Activated CD4-positive, alpha-beta T cell treated with anti-CD3 and anti-CD28 coated beads, Interleukin-2, amount 10 ng/mL, durations not matched to agents 7 days and 5 days (primary cell): ENCODE measurements around the gene CPHXL. TPM values are rescaled to one million over a fixed set of nuclear protein-coding genes. Genes with fewer than 3 reads are reported as not detected.

ENCODE experiments used
- CTCF ChIA-PET: fragments of 350-600 bp; sonication (Branson Sonifier 250); formaldehyde crosslinking; loops from one replicate; lab custom pipeline; 2021; ENCODE audit warnings: antibody characterized with exemption; lab: Charles Lee
- POLR2A ChIA-PET: fragments of 350-600 bp; sonication (Branson Sonifier 250); formaldehyde crosslinking; loops from one replicate; lab custom pipeline; 2021; ENCODE audit warnings: antibody characterized with exemption; lab: Charles Lee
- DNase-seq: peaks from one replicate; pipeline ENCODE4 v3.0.0-alpha.2; 2020
- H3K27ac Mint-ChIP-seq: one replicate; pipeline ENCODE4 v1.8.0; 2021; ENCODE audit warnings: mild to moderate bottlenecking, moderate library complexity, mixed read lengths
- H3K27me3 Mint-ChIP-seq: one replicate; pipeline ENCODE4 v1.8.0; 2021; ENCODE audit warnings: mixed read lengths
- H3K36me3 Mint-ChIP-seq: one replicate; pipeline ENCODE4 v1.8.0; 2021; ENCODE audit warnings: low read depth, mixed read lengths
- H3K4me1 Mint-ChIP-seq: one replicate; pipeline ENCODE4 v1.8.0; 2021; ENCODE audit warnings: mixed read lengths
- H3K4me3 Mint-ChIP-seq: one replicate; pipeline ENCODE4 v1.8.0; 2021; ENCODE audit warnings: mild to moderate bottlenecking, moderate library complexity, mixed read lengths
- H3K9me3 Mint-ChIP-seq: one replicate; pipeline ENCODE4 v1.8.0; 2021; ENCODE audit warnings: mixed read lengths
- total RNA-seq, 2 experiments: library from RNA; stranded (reverse); gene quantifications; one replicate each; pipeline ENCODE4 v1.2.3, GENCODE V29; 2021

Gene CPHXL
- total RNA-seq, 2 experiments from 2014 or later: not detected

GRCh38 chr16:75745242-75745641, 19.0 kb upstream of the CPHXL start:
- Mint-ChIP-seq H3K36me3 (no peaks in the 10 kb centered on the region), H3K4me3 (no peak overlapping the region), H3K4me1 (no peaks in the 10 kb centered on the region), H3K9me3 (peaks cover 13% of the 10 kb centered on the region), H3K27me3 (peaks cover 20% of the 10 kb centered on the region), H3K27ac (no peak overlapping the region)
- ChIA-PET POLR2A (no interaction called here), CTCF (no interaction called here)
- DNase-seq: no peak

GRCh38 chr16:75742424-75743047, 16.2 kb upstream of the CPHXL start:
- H3K36me3 Mint-ChIP-seq: no peaks in the 10 kb centered on the region
- no peak for DNase-seq
- ChIA-PET POLR2A (no interaction called here), CTCF (no interaction called here)
- H3K4me3 Mint-ChIP-seq: no peak overlapping the region
- peaks cover 13% of the 10 kb centered on the region for H3K9me3 Mint-ChIP-seq
- no peak overlapping the region for H3K27ac Mint-ChIP-seq
- peaks cover 8% of the 10 kb centered on the region for H3K27me3 Mint-ChIP-seq
- no peaks in the 10 kb centered on the region for H3K4me1 Mint-ChIP-seq

GRCh38 chr16:75733305-75734211, 7.3 kb upstream of the CPHXL start:
- no peaks in the 10 kb centered on the region for H3K36me3 Mint-ChIP-seq
- no peaks in the 10 kb centered on the region for H3K4me1 Mint-ChIP-seq
- no peak overlapping the region for H3K27ac Mint-ChIP-seq
- no peaks in the 10 kb centered on the region for H3K27me3 Mint-ChIP-seq
- no peaks in the 10 kb centered on the region for H3K9me3 Mint-ChIP-seq
- ChIA-PET POLR2A (no interaction called here), CTCF (interaction anchor here (1.1 kb wide), 1 partner anchor 14 kb away, joined by 3 read pairs; no protein-coding TSS in a partner anchor)
- no peak overlapping the region for H3K4me3 Mint-ChIP-seq
- DNase-seq: no peak

- no peak overlapping the region for H3K27ac Mint-ChIP-seq
- no peaks in the 10 kb centered on the region for H3K27me3 Mint-ChIP-seq
- H3K36me3 Mint-ChIP-seq: no peaks in the 10 kb centered on the region
- POLR2A ChIA-PET: no interaction called here
- CTCF ChIA-PET: interaction anchor here (1.1 kb wide), 1 partner anchor 15 kb away, joined by 3 read pairs; no protein-coding TSS in a partner anchor
- no peaks in the 10 kb centered on the region for H3K4me1 Mint-ChIP-seq
- no peak for DNase-seq
- no peaks in the 10 kb centered on the region for H3K9me3 Mint-ChIP-seq
- no peak overlapping the region for H3K4me3 Mint-ChIP-seq
Observed at GRCh38 chr16:75732871-75733270, 6.6 kb upstream of the CPHXL start.

GRCh38 chr16:75727221-75727620, 931 bp upstream of the CPHXL start:
- ChIA-PET POLR2A (no interaction called here), CTCF (no interaction called here)
- Mint-ChIP-seq H3K4me3 (no peak overlapping the region), H3K27ac (no peak overlapping the region), H3K9me3 (no peaks in the 10 kb centered on the region), H3K36me3 (no peaks in the 10 kb centered on the region), H3K4me1 (no peaks in the 10 kb centered on the region), H3K27me3 (no peaks in the 10 kb centered on the region)
- no peak for DNase-seq

GRCh38 chr16:75718452-75718851, 7.8 kb downstream of the CPHXL start:
- ChIA-PET POLR2A (no interaction called here), CTCF (interaction anchor here (0.6 kb wide), 1 partner anchor 505 kb away, joined by 5 read pairs; no protein-coding TSS in a partner anchor)
- Mint-ChIP-seq H3K27ac (no peak overlapping the region), H3K27me3 (peaks cover 6% of the 10 kb centered on the region), H3K4me3 (no peak overlapping the region), H3K9me3 (no peaks in the 10 kb centered on the region), H3K4me1 (no peaks in the 10 kb centered on the region), H3K36me3 (no peaks in the 10 kb centered on the region)
- no peak for DNase-seq

- DNase-seq: no peak
- H3K27ac Mint-ChIP-seq: no peak overlapping the region
- H3K27me3 Mint-ChIP-seq: peaks cover 7% of the 10 kb centered on the region
- H3K4me1 Mint-ChIP-seq: no peaks in the 10 kb centered on the region
- ChIA-PET POLR2A (no interaction called here), CTCF (no interaction called here)
- H3K36me3 Mint-ChIP-seq: no peaks in the 10 kb centered on the region
- H3K9me3 Mint-ChIP-seq: peaks cover 14% of the 10 kb centered on the region
- H3K4me3 Mint-ChIP-seq: no peak overlapping the region
Observed at GRCh38 chr16:75714661-75715060, 11.6 kb downstream of the CPHXL start.

- ChIA-PET POLR2A (no interaction called here), CTCF (interaction anchor here (1.0 kb wide), 1 partner anchor 193 kb away, joined by 3 read pairs; no protein-coding TSS in a partner anchor)
- peaks cover 16% of the 10 kb centered on the region for H3K9me3 Mint-ChIP-seq
- no peak for DNase-seq
- no peak overlapping the region for H3K27ac Mint-ChIP-seq
- H3K36me3 Mint-ChIP-seq: no peaks in the 10 kb centered on the region
- H3K4me1 Mint-ChIP-seq: no peaks in the 10 kb centered on the region
- H3K4me3 Mint-ChIP-seq: no peak overlapping the region
- H3K27me3 Mint-ChIP-seq: peaks cover 2% of the 10 kb centered on the region
Observed at GRCh38 chr16:75710344-75710743, 15.9 kb downstream of the CPHXL start.

- peaks cover 2% of the 10 kb centered on the region for H3K9me3 Mint-ChIP-seq
- no peaks in the 10 kb centered on the region for H3K36me3 Mint-ChIP-seq
- no peak overlapping the region for H3K27ac Mint-ChIP-seq
- H3K4me1 Mint-ChIP-seq: no peaks in the 10 kb centered on the region
- H3K27me3 Mint-ChIP-seq: no peaks in the 10 kb centered on the region
- no peak overlapping the region for H3K4me3 Mint-ChIP-seq
- POLR2A ChIA-PET: no interaction called here
- DNase-seq: no peak
- CTCF ChIA-PET: no interaction called here
Observed at GRCh38 chr16:75703306-75703705, 23.0 kb downstream of the CPHXL start.

- Mint-ChIP-seq H3K27ac (no peak overlapping the region), H3K27me3 (no peaks in the 10 kb centered on the region), H3K4me1 (no peaks in the 10 kb centered on the region), H3K36me3 (no peaks in the 10 kb centered on the region), H3K4me3 (no peak overlapping the region), H3K9me3 (peaks cover 2% of the 10 kb centered on the region)
- CTCF ChIA-PET: no interaction called here
- POLR2A ChIA-PET: no interaction called here
- DNase-seq: no peak
Observed at GRCh38 chr16:75702242-75702641, 24.0 kb downstream of the CPHXL start.

- Mint-ChIP-seq H3K9me3 (no peaks in the 10 kb centered on the region), H3K27ac (no peak within 1 kb of the TSS), H3K36me3 (no peaks in the 10 kb centered on the region), H3K4me1 (no peaks in the 10 kb centered on the region), H3K27me3 (no peaks in the 10 kb centered on the region), H3K4me3 (no peak within 1 kb of the TSS)
- CTCF ChIA-PET: no interaction called here
- no peak for DNase-seq
- POLR2A ChIA-PET: no interaction called here
Observed at GRCh38 chr16:75701361-75701760, 24.9 kb downstream of the CPHXL start, which contains the start of gene DUXB. Gene DUXB, minus strand, starts transcription at chr16:75701461. Its CDS starts 43 bp downstream, at chr16:75701418.

- H3K27me3 Mint-ChIP-seq: no peaks in the 10 kb centered on the region
- H3K4me1 Mint-ChIP-seq: no peaks in the 10 kb centered on the region
- H3K36me3 Mint-ChIP-seq: no peaks in the 10 kb centered on the region
- no peaks in the 10 kb centered on the region for H3K9me3 Mint-ChIP-seq
- no peak overlapping the region for H3K4me3 Mint-ChIP-seq
- ChIA-PET CTCF (interaction anchor here (1.5 kb wide), 1 partner anchor 10 kb away, joined by 3 read pairs; no protein-coding TSS in a partner anchor), POLR2A (no interaction called here)
- no peak overlapping the region for H3K27ac Mint-ChIP-seq
- no peak for DNase-seq
Observed at GRCh38 chr16:75697571-75697970, 28.7 kb downstream of the CPHXL start.

GRCh38 chr16:75695708-75696107, 30.6 kb downstream of the CPHXL start:
- H3K9me3 Mint-ChIP-seq: no peaks in the 10 kb centered on the region
- CTCF ChIA-PET: no interaction called here
- H3K4me1 Mint-ChIP-seq: no peaks in the 10 kb centered on the region
- H3K4me3 Mint-ChIP-seq: no peak overlapping the region
- POLR2A ChIA-PET: no interaction called here
- no peak overlapping the region for H3K27ac Mint-ChIP-seq
- no peaks in the 10 kb centered on the region for H3K36me3 Mint-ChIP-seq
- H3K27me3 Mint-ChIP-seq: no peaks in the 10 kb centered on the region
- peak; percentile 7 for DNase-seq
